ENCODE data around the gene ALG14.

GRCh38 chr1:94928293-94928939 is 144.3 kb downstream of the ALG14 start:
- TF ChIP-seq, protein P1, sequence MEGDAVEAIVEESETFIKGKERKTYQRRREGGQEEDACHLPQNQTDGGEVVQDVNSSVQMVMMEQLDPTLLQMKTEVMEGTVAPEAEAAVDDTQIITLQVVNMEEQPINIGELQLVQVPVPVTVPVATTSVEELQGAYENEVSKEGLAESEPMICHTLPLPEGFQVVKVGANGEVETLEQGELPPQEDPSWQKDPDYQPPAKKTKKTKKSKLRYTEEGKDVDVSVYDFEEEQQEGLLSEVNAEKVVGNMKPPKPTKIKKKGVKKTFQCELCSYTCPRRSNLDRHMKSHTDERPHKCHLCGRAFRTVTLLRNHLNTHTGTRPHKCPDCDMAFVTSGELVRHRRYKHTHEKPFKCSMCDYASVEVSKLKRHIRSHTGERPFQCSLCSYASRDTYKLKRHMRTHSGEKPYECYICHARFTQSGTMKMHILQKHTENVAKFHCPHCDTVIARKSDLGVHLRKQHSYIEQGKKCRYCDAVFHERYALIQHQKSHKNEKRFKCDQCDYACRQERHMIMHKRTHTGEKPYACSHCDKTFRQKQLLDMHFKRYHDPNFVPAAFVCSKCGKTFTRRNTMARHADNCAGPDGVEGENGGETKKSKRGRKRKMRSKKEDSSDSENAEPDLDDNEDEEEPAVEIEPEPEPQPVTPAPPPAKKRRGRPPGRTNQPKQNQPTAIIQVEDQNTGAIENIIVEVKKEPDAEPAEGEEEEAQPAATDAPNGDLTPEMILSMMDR (IDR thresholded peaks at IDR 0.05) = no peak
- no peak for TF ChIP-seq POLR2A (IDR thresholded peaks at IDR 0.05)
